ENCODE measurements around the gene LYRM2.

Gene LYRM2

DNA sequence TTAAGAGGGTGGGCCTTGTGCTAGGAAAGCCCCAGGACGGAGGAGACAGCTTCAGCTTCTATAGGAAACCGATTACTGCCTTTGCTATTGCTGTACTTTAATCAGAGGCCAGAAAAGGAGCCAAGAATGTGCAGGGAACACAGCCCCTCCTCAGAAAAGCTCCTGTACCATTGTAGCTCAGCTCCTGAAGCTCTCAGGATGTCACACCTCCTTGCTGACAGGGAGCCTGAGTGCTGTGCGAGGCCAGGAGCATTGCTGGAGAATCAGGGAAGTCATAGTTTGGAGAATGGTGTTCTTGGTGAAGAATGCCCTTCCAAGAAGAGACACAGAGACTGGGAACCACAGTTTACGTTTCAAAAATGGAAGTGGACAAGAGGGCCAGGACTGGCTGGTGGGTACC lies 46.8 kb downstream of the LYRM2 start:
- DNase-seq (ENCODE audit: low read depth), result no peak

DNA sequence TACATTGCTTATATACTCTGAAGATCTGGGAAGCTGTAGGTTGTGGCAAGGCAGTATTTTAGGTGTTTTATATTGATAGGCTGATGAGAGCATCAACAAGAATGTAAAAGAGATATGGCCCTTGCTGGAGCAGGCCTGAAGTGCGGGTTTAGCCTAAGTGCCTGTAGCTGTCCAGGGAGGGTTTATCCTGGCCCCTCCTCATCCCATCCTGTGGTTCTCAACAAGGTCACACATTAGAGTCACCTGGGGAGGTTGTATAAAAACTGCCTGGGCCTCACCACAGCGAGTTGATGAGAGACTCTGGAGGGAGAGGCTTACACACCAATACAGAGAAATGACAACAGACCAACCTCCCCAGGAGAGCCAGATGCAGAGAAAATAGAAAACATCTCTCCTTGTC lies 48.4 kb downstream of the LYRM2 start:
- DNase-seq (ENCODE audit: low read depth), result no peak

DNA sequence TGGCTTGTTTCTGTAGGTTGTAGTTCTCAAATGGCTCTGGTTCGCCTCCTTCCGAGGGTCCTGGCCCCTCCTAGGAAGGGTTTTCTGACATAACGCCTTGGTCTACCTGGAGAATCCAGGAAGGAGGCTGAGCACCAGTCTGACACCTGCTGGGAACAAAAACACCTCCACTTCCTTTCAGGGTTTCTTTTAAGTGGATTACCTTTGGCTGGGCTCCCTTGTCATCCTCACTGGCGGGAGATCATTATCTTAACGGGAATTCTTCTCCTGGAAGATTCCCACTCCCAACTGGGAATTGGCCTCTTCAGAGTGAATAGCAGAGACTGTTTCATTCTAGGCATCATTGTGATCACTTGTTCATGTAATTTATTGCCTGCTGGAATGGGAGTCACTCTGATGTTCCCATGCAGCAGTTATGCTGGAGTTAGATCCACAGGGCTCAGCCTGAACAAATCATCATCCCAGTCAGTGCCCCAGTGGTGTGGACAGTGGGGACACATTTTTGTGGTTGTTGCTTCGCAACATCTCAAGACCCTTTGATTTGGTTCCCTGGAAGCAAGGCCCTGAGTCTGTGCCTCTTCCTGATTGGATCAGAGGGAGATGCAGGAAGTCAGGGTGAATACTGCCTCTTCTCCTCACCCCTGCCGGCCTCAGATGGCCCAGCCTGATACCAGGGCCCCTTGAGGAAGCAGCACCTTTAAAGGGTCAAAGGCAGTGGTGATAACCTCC lies 49.1 kb downstream of the LYRM2 start:
- DNase-seq (ENCODE audit: low read depth), result no peak

DNA sequence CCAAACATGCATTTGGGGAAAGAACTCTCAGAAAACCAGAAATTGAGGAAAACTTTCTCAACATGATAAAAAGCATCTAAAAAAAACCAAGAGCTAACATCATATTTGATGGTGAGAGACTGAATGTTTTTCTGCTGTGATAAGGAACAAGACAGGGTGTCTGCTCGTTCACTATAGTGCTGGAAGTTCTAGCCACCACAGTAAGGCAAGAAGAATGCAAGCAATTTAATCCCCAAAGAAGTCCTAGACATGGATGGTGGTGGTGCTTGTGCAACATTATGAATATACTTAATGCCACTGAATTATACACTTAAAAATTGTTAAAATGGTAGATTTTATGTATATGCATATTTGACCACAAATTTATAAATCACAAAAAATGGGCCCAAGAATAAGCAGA lies 53.4 kb downstream of the LYRM2 start:
- no peak for DNase-seq (ENCODE audit: low read depth)

DNA sequence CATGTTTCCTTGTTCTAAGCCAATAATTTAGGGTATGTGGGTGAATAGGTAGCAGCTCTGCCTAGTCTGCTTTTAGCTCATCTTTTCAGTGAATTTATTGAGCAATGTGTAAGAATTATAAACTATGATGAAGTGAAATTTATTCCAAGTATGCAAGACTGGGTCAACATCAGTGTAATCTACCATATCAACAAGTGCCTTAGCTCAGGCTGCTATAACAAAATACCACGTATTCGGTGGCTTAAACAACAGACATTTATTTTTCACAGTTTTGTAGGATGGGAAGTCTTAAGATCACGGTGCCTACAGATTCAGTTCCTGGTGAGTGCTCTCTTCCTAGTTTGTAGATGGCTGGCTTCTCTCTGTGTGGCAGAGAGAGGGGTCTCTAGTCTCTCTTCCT lies 54.0 kb downstream of the LYRM2 start:
- DNase-seq (ENCODE audit: low read depth), result no peak

DNA sequence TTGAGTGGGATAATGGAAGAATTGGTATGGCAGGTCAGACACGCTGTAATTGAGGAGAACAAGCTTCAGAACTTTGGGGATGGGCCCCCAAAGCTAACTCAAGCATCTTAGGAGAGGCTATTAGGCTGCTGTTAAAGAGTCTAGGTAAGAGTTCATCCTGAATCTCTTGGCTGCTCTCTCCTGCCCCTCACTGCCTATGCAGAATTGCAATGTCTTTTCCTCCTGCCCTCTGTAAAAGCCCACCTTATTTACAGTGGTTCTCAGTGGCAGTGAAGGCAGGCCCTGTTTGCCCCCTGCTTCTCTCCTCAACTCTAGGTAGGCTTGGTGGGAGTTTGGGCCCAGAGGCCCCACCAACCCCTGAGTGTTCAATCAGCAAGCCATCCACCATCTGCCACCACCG lies 55.0 kb downstream of the LYRM2 start:
- DNase-seq (ENCODE audit: low read depth), result no peak

DNA sequence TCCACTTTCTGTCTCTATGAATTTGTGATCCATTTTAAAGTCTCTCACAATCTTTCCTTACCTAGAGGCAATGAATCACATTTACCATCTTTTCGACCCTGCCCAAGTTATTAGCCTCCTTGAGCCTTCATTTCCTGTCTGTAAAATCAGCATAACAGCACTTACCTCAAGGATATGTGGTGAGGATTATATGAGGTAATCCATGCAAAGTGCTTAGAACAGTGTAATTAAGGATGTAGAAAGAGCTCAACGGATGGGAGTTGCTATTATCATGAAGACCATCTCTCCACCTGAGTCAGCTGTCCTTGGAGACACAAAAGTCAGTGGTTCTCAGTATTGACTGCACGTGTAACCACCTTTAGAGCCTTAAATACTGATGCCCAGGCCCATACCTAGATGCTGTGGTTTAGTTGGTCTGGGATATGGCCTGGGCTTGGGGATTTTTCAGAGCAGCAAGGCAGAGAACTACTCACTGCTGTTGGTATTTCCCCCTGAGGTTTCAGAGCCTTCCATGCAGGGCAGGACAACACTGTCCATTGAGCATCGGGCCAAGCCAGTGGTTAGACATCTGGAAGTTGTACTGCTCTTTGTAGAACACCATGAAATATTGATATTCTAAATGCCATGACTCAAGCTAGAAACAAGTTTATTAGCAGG lies 55.8 kb downstream of the LYRM2 start:
- no peak for DNase-seq (ENCODE audit: low read depth)

DNA sequence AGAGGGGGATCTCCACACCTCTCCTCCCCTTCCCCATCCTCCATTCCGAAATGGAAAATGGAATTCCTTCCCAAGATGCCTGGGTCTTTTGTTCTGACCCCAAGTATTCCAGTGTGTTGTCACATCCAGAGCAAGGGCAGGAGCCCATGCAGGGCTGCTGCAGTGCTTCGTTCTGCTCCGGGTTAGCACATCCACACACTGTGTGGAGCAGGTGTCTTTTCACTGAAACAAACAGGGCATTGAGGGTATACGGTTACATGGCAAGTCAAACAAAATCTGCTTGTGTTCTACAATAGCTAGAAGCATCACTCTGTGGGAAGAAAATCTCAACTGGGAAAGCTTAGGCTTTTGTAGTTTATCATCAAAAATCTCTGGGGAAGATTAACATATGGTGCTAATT lies 56.9 kb downstream of the LYRM2 start:
- no peak for DNase-seq (ENCODE audit: low read depth)

DNA sequence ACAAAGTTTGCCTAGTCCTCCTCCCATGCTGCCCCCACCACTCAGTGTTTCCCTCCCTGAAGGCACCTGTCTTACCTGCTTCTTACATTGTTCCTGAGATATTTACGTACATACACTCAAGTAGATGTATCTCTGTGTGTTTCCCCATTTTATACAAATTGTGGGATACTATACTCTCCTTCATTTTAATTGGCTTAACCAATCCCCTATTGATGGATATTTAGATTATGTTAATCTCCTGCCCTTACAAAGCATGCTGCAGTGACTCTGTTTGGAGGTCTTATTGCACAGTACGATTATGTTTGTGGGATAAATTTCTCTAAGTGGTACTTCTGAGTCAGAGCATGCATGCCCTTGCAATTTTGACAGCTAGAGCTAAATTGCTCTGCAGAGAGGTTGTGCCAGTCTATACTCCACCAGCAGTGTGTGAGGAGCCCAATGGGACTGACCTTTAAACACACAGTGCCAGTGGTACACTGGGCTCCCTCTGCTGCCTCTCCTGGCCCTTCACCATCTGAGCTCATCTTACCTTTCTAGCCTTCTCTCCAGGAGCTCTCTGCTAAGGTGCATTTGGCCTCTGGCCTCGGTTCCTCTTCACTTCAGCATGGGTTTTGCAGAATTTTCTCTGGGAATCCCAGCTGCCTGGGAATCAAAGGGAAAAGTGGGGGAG lies 57.4 kb downstream of the LYRM2 start:
- DNase-seq (ENCODE audit: low read depth), result no peak

DNA sequence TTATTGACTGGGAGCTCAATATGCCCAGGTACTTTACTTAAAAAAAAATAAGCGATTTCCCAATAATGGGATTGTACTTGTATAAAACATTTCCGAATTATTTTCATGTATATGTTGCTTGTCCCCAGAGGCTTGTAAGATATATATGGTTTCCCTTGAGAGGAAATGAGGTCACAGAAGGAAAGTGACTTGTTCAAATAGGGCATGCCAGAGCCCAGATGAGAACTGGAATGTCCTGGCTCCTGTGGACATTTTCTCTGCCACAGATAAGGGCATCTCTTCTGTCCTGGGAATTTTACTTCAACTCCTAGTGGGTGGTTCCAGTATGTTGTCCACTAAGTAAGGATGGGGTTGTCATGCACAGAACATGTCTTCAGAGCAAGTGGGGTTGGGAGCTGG lies 63.0 kb downstream of the LYRM2 start:
- DNase-seq (ENCODE audit: low read depth), result no peak

DNA sequence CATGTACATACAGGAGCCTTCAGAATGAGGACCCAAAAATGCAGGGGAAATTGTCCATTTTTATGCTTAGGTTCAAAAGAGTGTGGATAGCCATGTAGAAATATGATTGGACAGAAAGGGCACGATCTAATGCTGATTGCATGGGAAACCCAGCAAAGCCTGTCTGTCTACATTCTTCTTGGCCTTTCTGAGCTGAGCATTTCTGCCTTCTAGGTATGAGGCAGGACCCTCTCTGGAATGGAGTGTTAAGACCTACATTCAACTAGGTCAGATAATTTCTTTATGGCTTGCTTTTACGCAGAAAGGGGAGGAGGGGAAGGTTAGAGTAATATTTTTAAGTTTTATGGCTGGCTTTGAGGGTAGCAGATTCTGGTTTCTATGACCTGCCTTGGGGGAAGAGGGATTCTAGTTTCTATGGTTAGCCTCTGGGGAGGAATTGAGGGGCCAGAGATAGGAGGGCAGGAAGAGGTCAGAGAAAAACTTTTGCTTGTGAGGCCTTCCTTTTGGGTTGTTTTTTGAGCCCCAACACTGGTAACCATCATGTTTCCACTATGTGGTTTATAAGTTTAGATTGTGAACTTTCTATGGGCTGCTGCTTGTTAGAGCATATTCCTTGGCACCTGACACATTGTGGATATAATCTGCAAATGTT lies 63.5 kb downstream of the LYRM2 start:
- DNase-seq (ENCODE audit: low read depth), result no peak

DNA sequence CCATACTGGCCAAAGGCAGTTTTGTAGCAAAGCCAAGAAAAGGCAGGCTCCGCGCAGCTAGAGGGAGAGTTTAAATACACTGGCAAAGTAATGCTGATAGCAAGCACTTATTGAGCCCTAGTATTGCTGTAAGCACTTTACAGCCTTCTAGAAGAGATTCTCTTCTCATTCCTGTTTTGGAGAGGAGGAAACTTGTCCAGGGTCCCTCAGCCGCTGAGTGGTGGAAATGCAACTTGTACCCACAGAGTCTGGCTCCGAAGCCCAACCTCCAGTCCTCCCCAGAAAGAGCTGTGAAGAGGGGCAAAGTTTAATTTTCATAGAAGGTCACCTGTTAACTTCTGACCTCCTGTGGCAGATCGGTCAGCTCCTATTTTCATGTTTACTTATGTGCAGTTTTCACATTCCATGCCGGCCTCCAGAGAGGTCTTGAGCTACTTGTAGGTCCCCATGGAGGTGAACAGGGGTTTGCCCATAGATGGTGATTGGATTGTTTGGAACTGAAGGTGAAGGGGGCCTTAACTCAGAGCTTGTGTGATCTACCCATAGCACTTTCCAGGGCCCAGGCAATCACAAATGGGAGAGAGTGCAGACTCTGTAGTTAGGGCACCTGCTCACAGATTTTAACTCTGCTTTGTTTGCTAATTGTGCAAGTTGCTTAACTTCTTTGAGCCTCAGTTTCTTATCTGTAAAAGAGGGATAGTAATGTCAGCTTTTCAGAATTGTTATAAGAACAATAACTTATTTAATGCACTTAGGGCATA lies 70.7 kb downstream of the LYRM2 start:
- no peak for DNase-seq (ENCODE audit: low read depth)

DNA sequence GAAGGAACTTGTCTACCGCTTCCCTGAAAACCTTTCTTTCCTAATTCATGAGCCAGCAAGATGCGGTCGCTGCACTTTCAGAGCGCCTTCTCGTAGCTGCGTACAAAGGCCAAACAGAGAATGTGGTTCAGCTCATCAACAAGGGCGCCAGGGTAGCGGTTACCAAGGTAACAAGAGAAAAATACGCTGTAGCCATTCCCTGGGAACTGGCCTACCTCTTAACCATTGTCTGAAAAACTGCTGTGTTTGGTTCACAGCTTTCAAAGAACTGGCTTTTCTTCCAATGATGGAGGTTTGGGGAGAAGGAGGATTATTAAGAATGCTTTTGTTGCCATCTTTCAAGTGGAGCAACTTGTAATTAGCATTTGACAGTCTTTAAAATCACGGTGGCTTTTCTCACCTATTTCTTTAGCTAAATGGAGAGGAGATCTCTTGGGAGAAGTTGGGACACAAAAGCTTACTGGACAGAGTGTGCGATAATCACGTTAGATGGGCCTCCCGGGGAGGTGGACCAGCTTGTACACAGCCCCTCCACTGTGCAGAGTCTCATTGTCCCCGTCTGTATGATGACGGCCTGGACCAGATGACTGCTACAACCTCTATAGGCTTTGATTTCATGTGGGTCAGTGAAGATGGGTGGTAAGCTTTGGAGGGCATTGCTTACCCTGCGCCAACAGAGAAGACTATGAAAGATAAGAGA lies 71.5 kb downstream of the LYRM2 start:
- no peak for DNase-seq (ENCODE audit: low read depth)

DNA sequence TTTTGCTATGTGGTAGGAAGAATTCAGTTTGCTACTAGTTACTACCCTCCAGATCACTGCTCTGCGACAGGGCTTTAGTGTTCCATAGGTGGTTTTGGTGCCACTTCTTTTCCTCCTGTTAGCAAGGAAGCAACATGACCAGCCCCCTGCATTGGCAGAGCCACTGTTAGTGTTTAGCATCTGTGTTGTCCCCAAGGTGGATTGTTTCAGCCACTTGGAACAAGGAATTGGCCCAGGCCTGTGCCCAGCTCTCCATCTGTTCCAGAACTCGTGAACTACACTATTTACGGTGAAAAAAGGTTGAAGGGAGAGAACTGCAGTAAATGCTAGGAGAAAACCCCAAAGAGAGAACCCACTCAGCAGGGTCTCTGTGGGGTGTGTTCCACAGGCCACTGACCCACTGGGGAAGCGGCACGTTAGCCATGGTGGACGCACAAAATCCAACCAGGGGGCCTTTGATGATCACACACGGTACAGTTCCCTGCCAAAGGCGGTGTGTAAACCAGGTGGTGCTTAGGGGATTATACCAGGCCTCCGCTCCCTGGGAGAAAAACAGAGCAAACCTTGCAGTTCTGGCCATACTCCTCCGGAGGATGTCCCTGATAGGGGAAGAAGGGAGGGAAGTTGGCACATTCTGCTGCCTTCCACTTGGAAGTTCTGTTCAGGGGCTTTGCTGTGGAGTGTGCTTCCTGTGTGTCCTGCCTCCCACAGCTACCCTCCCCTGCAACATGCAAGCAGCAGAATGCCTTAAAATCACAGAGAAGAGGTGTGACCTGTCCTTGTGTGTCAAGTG lies 72.3 kb downstream of the LYRM2 start:
- no peak for DNase-seq (ENCODE audit: low read depth)

DNA sequence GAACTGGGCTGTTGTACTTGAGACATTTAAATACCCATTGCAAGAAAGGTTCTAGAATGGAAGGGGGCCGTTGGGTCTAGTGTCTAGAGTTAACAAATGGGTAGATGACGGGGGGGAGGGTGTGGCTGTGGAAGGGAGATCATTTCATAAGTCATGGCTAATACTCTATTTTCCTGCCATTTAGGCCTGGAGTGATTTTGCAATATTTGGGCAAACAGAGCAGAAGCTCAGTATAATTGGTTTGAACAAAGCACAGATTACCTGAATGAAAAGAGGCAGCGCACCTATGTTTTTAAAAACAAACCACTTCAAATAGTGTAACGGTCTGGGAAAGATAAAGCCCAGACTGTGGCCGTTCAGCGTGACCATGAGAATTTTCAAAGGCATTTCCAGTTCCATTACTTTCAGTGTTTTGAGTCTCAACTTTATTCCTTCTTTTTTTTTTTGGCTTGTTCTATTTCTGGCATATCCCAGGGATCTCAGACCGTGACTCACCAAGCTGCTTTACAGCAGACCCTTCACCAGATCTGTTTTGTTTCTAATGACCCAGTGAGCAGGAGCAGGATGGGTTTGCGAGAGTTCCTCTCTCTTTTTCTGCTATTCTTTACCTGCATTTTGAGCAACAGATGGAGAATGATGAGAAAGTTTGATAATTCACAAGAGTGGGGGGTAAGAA lies 73.7 kb downstream of the LYRM2 start:
- no peak for DNase-seq (ENCODE audit: low read depth)

DNA sequence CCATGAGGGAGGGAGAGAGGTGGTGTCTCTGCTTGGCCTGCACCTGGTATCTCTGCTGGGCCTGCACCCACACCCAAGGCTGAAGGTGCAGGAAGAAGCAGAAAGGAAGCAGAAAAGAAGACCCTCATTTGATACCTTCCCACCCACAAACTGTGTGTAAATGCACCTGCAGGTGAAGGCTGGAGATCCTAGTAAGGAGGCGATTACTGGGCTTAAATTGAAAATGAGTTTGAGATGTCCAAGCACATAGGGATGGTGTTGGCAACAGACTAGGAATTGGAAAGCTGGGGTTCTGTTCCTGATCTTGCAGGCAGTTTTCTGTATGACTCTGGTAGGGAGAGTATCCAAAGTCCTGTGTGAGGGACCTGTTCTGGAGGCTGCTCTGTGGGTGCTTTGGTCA lies 74.7 kb downstream of the LYRM2 start:
- no peak for DNase-seq (ENCODE audit: low read depth)

DNA sequence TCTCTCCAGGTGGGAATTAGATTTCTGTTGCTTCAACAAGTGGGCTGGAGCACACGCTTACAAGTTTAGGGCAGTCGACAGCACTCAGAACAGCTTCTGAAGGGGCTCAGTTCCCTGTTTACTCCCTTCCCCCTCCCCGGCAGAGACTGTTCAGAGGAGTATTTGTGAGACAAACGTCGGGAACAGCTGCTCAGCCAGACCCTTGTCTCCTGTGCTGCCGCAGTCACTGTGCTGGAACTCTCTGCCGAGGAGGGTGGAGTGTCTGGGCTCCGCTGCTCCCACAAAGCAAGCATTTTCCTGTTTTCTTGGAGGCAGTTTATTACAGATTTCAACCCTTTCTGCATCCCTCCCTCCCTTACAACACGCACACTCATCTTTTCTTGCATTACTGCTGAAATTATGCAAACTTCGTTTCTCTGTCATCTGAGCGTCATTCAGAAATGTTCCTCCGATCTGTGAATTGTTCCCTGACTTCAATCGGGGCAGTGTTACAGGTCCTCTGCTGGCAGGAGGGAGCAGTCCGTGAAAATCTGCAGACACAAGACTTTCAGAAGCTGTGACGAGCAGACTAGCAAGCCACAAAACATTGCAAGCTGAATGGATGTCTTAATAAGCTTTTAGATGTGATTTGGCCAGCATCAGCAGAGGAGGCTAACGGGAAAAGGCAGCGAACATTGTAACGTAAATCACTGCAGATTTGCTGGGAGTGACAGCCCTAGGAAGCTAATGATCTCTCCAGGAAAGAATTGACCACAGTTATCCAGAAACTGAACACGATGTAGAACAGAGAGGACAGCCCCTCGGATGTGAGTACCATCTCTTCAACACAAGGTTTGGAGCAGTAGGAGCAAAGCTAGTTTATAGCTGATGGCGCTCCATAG lies 76.2 kb downstream of the LYRM2 start:
- no peak for DNase-seq (ENCODE audit: low read depth)

DNA sequence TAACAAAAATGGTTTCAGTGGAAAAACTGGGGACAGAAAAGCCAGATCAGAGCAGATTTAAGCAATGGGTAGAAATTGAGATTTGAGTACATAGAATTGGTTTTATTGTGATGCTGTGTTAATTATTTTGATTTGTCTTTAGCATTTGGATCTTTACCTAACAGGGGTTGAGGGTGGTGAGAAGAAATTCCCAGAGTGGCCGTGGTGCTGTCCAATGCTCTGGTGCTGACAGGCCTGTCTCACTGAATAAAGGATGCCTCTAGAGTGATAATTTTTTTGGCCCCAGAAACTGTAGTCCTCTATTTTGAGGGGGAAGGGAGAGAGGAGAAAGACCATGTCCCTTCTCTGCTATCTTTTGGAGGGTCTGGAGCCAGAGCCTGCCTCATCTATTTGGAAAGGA lies 79.1 kb downstream of the LYRM2 start:
- no peak for DNase-seq (ENCODE audit: low read depth)

DNA sequence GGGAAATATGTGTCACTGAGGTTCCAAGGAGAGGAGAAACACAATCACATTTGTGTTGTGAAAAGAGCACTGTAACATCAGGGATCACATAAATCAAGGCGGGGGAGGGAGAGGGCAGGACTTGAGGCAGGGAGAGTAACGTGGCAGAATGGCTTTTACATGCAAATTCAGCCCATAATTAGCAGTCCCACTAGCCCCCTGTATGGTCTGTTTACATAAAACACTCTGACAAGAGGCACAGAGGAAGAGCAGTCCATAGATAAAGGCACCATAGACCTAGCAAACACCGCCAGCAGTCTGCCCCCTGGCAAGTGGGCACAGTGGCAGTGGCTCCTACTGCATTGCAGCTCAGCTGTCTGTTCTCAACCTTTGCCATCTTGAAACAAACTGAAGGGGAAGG lies 82.7 kb downstream of the LYRM2 start:
- DNase-seq (ENCODE audit: low read depth), result no peak
